Cardiac fibroblast (primary cell): Measurements from ENCODE around the gene C10orf71.

Experiments used
- DNase-seq, 2 donors: peaks; one replicate each; pipeline versions ENCODE4 v3.0.0 to v3.0.0-alpha.2; 2010; ENCODE audit warnings: low read depth in 2 of 2
- H3K4me3 ChIP-seq, 2 donors: replicated peaks in 1 of 2; 1 replicate in 1 of 2; 2 replicates in 1 of 2; pipeline ENCODE4 v1.5.1; 2011; ENCODE audit warnings: low read depth in 2 of 2, low read length in 2 of 2, mild to moderate bottlenecking in 2 of 2, moderate library complexity in 1 of 2
- CTCF ChIP-seq: IDR thresholded peaks from one replicate; pipeline ENCODE4 v1.5.1; 2011; ENCODE audit warnings: low read depth, mild to moderate bottlenecking, low read length, inconsistent platforms

The C10orf71 gene

GRCh38 chr10:49310460-49310859, 11.5 kb downstream of the C10orf71 start:
- peak in 1 of 2 donors; percentile 6 for DNase-seq
- TF ChIP-seq CTCF = no peak
- H3K4me3 ChIP-seq = no peak overlapping the region

- no peak overlapping the region for H3K4me3 ChIP-seq
- no peak for DNase-seq
- TF ChIP-seq CTCF = no peak
Measured at GRCh38 chr10:49310901-49311554, 12.1 kb downstream of the C10orf71 start.

GRCh38 chr10:49311555-49312236, 12.7 kb downstream of the C10orf71 start:
- DNase-seq = no peak
- no peak overlapping the region for H3K4me3 ChIP-seq
- no peak for TF ChIP-seq CTCF

GRCh38 chr10:49312246-49312869, 13.4 kb downstream of the C10orf71 start:
- TF ChIP-seq CTCF = no peak
- DNase-seq = no peak
- no peak overlapping the region for H3K4me3 ChIP-seq

GRCh38 chr10:49313501-49314070, 14.6 kb downstream of the C10orf71 start:
- H3K4me3 ChIP-seq = no peak overlapping the region
- no peak for TF ChIP-seq CTCF

GRCh38 chr10:49314806-49315205, 15.8 kb downstream of the C10orf71 start:
- no peak for TF ChIP-seq CTCF
- H3K4me3 ChIP-seq = no peak overlapping the region
- DNase-seq = no peak

More at GRCh38 chr10:49313501-49314070, 14.6 kb downstream of the C10orf71 start:
- peak in 1 of 2 donors; percentile 2 for DNase-seq
